ENCODE results near the gene NUP107.

NUP107 gene

DNA sequence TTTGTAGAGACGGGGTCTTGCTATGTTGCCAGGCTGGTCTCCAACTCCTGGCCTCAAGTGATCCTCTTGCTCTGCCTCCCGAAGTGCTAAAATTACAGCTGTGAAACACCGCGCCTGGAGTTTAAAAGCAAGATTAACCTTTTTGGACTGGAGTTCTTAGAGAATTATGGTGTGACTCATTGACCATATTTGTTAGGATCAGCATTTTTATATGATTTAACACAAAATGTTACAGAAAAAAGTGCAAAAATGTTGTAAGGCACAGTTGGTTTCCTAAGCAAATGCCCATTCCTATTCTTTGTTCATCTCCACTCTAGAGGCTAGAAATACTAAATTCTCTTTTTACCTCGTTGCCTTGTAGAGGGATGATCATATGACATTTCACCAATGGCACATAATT lies 86.8 kb downstream of the NUP107 start:
- Histone ChIP-seq H3K4me3 (replicated peaks; ENCODE audit: insufficient read depth, low read length) (no peak overlapping the region), H3K27ac (replicated peaks) (no peak overlapping the region), H3K27me3 (ENCODE audit: insufficient read depth, poor library complexity, severe bottlenecking) (no peaks in the 10 kb centered on the region)
- no peak for TF ChIP-seq GABPA (IDR thresholded peaks at IDR 0.05; ENCODE audit: low read depth)
- no peak for DNase-seq (ENCODE audit: low read depth in 1 of 2, low spot score in 1 of 2)

DNA sequence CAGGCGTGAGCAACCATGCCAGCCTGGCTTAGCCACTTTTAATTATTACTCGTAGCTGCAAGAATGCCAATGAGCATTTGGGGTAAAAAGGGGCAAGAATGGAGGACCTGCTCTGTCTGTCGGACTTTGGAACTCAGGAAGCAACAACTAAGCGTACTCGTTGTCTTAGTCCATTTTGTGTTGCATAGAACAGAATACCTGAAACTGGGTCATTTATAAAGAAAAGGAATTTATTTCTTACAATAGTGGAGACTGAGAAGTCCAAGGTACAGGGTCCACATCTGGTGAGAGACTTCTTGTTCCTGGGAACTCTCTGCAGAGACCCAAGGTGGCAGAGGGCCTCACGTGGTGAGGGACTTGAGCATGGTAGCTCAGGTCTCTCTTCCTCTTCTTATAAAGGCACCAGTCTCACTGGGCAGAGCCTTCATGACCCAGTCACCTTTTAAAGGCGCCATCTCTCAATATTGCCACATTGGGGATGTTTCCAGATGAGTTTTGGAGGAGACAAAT lies 88.4 kb downstream of the NUP107 start:
- H3K4me3 ChIP-seq (replicated peaks; ENCODE audit: insufficient read depth, low read length): no peak overlapping the region
- no peak overlapping the region for H3K27ac ChIP-seq (replicated peaks)
- TF ChIP-seq GABPA (IDR thresholded peaks at IDR 0.05; ENCODE audit: low read depth) (no peak), POLR2AphosphoS5 (IDR thresholded peaks at IDR 0.05; ENCODE audit: low read depth) (no peak)
- no peaks in the 10 kb centered on the region for H3K27me3 ChIP-seq (ENCODE audit: insufficient read depth, poor library complexity, severe bottlenecking)
- no peak for DNase-seq (ENCODE audit: low read depth in 1 of 2, low spot score in 1 of 2)

DNA sequence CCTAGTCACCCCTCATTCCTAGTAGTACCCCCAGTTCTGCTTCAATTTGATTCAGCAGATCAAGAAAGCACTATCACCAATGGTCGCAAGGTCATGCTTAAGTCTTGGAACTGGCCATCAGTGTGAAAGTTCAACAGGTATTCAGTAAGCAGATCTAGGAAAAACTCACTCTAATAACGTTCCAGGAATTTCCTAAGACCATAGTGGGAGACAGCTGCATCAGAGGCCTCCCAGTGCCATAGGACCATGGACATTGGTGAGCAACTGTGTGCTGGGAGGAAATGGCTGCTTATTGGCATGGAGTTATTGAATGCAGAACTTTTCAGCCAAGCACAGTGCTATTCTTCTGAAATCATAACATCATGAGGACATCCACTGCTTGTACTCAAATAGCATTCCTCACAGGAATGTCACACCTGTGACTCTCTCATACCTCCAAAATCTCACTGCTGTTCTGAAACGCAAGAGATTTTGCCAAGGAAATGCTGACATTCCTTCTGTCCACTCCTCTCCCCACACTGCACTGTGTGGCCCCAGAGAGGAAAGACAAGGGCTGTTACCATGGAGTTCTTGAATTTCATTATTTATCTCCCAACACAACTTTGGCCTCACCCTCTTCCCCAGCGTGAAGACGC lies 90.3 kb downstream of the NUP107 start:
- H3K4me3 ChIP-seq (replicated peaks; ENCODE audit: insufficient read depth, low read length): no peak overlapping the region

DNA sequence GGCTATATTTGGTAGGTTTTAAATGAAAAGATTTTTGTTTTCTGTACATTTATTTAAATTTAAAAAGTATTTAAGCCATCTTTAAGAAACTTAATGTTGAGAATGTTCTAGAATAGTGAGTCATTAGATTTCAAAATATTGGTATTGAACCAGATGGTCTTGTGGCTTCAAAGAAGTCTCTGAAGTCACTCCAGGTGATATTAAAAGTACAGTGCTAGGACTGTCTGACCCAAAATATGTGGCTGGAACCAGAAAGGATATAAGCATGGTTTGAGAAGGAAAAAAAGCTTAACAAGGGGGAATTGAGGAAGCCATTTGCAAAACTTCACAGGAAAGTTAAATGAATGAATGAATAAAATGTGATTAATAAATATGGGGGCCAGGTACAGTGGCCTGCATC lies 92.5 kb downstream of the NUP107 start:
- DNase-seq (ENCODE audit: low read depth in 1 of 2, low spot score in 1 of 2): no peak
- Histone ChIP-seq H3K27ac (replicated peaks) (no peak overlapping the region), H3K27me3 (ENCODE audit: insufficient read depth, poor library complexity, severe bottlenecking) (no peaks in the 10 kb centered on the region), H3K4me3 (replicated peaks; ENCODE audit: insufficient read depth, low read length) (no peak overlapping the region)
- TF ChIP-seq GABPA (IDR thresholded peaks at IDR 0.05; ENCODE audit: low read depth) (no peak), SPI1 (IDR thresholded peaks at IDR 0.05; ENCODE audit: borderline replicate concordance, low read depth) (no peak), POLR2AphosphoS5 (IDR thresholded peaks at IDR 0.05; ENCODE audit: low read depth) (no peak)
- TF ChIP-seq, protein P1, sequence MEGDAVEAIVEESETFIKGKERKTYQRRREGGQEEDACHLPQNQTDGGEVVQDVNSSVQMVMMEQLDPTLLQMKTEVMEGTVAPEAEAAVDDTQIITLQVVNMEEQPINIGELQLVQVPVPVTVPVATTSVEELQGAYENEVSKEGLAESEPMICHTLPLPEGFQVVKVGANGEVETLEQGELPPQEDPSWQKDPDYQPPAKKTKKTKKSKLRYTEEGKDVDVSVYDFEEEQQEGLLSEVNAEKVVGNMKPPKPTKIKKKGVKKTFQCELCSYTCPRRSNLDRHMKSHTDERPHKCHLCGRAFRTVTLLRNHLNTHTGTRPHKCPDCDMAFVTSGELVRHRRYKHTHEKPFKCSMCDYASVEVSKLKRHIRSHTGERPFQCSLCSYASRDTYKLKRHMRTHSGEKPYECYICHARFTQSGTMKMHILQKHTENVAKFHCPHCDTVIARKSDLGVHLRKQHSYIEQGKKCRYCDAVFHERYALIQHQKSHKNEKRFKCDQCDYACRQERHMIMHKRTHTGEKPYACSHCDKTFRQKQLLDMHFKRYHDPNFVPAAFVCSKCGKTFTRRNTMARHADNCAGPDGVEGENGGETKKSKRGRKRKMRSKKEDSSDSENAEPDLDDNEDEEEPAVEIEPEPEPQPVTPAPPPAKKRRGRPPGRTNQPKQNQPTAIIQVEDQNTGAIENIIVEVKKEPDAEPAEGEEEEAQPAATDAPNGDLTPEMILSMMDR (IDR thresholded peaks at IDR 0.05; ENCODE audit: insufficient read depth, low read length): no peak
- TF ChIP-seq, protein P2, sequence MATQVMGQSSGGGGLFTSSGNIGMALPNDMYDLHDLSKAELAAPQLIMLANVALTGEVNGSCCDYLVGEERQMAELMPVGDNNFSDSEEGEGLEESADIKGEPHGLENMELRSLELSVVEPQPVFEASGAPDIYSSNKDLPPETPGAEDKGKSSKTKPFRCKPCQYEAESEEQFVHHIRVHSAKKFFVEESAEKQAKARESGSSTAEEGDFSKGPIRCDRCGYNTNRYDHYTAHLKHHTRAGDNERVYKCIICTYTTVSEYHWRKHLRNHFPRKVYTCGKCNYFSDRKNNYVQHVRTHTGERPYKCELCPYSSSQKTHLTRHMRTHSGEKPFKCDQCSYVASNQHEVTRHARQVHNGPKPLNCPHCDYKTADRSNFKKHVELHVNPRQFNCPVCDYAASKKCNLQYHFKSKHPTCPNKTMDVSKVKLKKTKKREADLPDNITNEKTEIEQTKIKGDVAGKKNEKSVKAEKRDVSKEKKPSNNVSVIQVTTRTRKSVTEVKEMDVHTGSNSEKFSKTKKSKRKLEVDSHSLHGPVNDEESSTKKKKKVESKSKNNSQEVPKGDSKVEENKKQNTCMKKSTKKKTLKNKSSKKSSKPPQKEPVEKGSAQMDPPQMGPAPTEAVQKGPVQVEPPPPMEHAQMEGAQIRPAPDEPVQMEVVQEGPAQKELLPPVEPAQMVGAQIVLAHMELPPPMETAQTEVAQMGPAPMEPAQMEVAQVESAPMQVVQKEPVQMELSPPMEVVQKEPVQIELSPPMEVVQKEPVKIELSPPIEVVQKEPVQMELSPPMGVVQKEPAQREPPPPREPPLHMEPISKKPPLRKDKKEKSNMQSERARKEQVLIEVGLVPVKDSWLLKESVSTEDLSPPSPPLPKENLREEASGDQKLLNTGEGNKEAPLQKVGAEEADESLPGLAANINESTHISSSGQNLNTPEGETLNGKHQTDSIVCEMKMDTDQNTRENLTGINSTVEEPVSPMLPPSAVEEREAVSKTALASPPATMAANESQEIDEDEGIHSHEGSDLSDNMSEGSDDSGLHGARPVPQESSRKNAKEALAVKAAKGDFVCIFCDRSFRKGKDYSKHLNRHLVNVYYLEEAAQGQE (IDR thresholded peaks at IDR 0.05; ENCODE audit: insufficient replicate concordance, low read depth): no peak

More for the DNA sequence above, 90.3 kb downstream of the NUP107 start:
- Histone ChIP-seq H3K27ac (replicated peaks) (no peak overlapping the region), H3K27me3 (ENCODE audit: insufficient read depth, poor library complexity, severe bottlenecking) (no peaks in the 10 kb centered on the region)
- TF ChIP-seq GABPA (IDR thresholded peaks at IDR 0.05; ENCODE audit: low read depth) (no peak), POLR2AphosphoS5 (IDR thresholded peaks at IDR 0.05; ENCODE audit: low read depth) (no peak)
- DNase-seq (ENCODE audit: low read depth in 1 of 2, low spot score in 1 of 2): no peak

DNA sequence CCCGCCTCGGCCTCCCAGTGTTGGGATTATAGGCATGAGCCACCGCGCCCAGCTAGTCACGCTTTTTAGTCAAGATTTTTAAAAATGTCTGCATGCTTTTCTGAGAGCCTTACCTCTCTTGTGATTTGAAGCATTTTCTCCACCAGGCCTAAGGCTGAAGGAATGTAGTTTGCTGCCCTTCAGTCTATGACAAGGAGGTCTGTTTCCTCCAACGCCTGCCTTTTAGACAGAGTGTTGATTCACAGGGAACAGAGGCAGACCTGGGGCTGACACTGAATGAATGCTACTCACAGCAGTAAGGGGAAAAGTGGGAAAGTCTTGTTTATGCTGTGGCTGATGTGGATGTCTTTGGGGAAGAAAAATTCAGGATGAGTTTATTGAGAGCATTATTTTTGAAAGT lies 94.0 kb downstream of the NUP107 start:
- Histone ChIP-seq H3K4me3 (replicated peaks; ENCODE audit: insufficient read depth, low read length) (no peak overlapping the region), H3K27me3 (ENCODE audit: insufficient read depth, poor library complexity, severe bottlenecking) (no peaks in the 10 kb centered on the region), H3K27ac (replicated peaks) (no peak overlapping the region)
- TF ChIP-seq, protein P2 (IDR thresholded peaks at IDR 0.05; ENCODE audit: insufficient replicate concordance, low read depth): no peak
- TF ChIP-seq GABPA (IDR thresholded peaks at IDR 0.05; ENCODE audit: low read depth) (no peak), SPI1 (IDR thresholded peaks at IDR 0.05; ENCODE audit: borderline replicate concordance, low read depth) (no peak)
- no peak for DNase-seq (ENCODE audit: low read depth in 1 of 2, low spot score in 1 of 2)

DNA sequence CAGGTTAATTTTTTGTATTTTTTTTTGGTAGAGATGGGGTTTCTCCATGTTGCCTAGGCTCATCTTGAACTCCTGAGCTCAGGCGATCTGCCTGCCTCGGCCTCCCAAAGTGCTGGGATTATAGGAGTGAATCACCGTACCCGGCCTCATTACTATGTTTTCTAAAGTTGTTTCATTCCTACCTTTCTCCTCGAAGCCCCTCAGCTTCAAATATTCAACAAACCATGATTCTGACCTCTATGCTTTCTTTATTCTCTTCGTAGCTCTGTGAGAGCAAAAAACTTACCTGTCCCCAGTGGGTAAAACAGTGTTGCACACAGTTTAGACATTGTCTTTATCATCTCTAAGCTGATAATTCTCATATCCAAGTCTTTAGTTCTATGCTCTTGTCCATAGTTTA lies 95.0 kb downstream of the NUP107 start:
- TF ChIP-seq, protein P2 (IDR thresholded peaks at IDR 0.05; ENCODE audit: insufficient replicate concordance, low read depth): no peak
- no peak for TF ChIP-seq SPI1 (IDR thresholded peaks at IDR 0.05; ENCODE audit: borderline replicate concordance, low read depth)
- no peak for TF ChIP-seq GABPA (IDR thresholded peaks at IDR 0.05; ENCODE audit: low read depth)
- TF ChIP-seq POLR2AphosphoS5 (IDR thresholded peaks at IDR 0.05; ENCODE audit: low read depth): no peak
- TF ChIP-seq, protein P1 (IDR thresholded peaks at IDR 0.05; ENCODE audit: insufficient read depth, low read length): no peak
- no peak for DNase-seq (ENCODE audit: low read depth in 1 of 2, low spot score in 1 of 2)
- Histone ChIP-seq H3K4me3 (replicated peaks; ENCODE audit: insufficient read depth, low read length) (no peak overlapping the region), H3K27ac (replicated peaks) (no peak overlapping the region), H3K27me3 (ENCODE audit: insufficient read depth, poor library complexity, severe bottlenecking) (no peaks in the 10 kb centered on the region)
